Measurements from ENCODE around the gene CASK. TPM values are rescaled to one million over a fixed set of nuclear protein-coding genes. Genes with fewer than 3 reads are reported as not detected.

Gene CASK
- total RNA-seq, 1 donor from 2014 or later: 18.6 TPM

- no peak for DNase-seq (ENCODE audit: low spot score)
- Mint-ChIP-seq H3K9me3 (no peaks in the 10 kb centered on the region), H3K27me3 (ENCODE audit: low read depth) (no peaks in the 10 kb centered on the region), H3K4me1 (ENCODE audit: low read depth) (peaks cover 8% of the 10 kb centered on the region), H3K4me3 (ENCODE audit: low read depth) (no peak overlapping the region), H3K27ac (no peak overlapping the region), H3K36me3 (ENCODE audit: low read depth) (no peaks in the 10 kb centered on the region)
- intact Hi-C loops (cut with micrococcal nuclease): no loop called here
Observed at GRCh38 chrX:41591906-41592305, 331.4 kb downstream of the CASK start.

GRCh38 chrX:41590641-41591040 lies 332.7 kb downstream of the CASK start:
- no peaks in the 10 kb centered on the region for H3K9me3 Mint-ChIP-seq
- DNase-seq (ENCODE audit: low spot score): no peak
- no peaks in the 10 kb centered on the region for H3K36me3 Mint-ChIP-seq (ENCODE audit: low read depth)
- no peaks in the 10 kb centered on the region for H3K27me3 Mint-ChIP-seq (ENCODE audit: low read depth)
- H3K4me1 Mint-ChIP-seq (ENCODE audit: low read depth): no peaks in the 10 kb centered on the region
- intact Hi-C loops (cut with micrococcal nuclease): no loop called here
- no peak overlapping the region for H3K27ac Mint-ChIP-seq
- H3K4me3 Mint-ChIP-seq (ENCODE audit: low read depth): no peak overlapping the region

GRCh38 chrX:41589634-41590270 lies 333.6 kb downstream of the CASK start:
- H3K4me1 Mint-ChIP-seq (ENCODE audit: low read depth): no peaks in the 10 kb centered on the region
- H3K27me3 Mint-ChIP-seq (ENCODE audit: low read depth): no peaks in the 10 kb centered on the region
- H3K4me3 Mint-ChIP-seq (ENCODE audit: low read depth): no peak overlapping the region
- no peak overlapping the region for H3K27ac Mint-ChIP-seq
- peaks cover 4% of the 10 kb centered on the region for H3K36me3 Mint-ChIP-seq (ENCODE audit: low read depth)
- intact Hi-C loops (cut with micrococcal nuclease): no loop called here
- no peak for DNase-seq (ENCODE audit: low spot score)
- H3K9me3 Mint-ChIP-seq: no peaks in the 10 kb centered on the region

- Mint-ChIP-seq H3K27me3 (ENCODE audit: low read depth) (no peaks in the 10 kb centered on the region), H3K9me3 (no peaks in the 10 kb centered on the region), H3K4me1 (ENCODE audit: low read depth) (no peaks in the 10 kb centered on the region), H3K36me3 (ENCODE audit: low read depth) (peaks cover 6% of the 10 kb centered on the region), H3K27ac (no peak overlapping the region), H3K4me3 (ENCODE audit: low read depth) (no peak overlapping the region)
- DNase-seq (ENCODE audit: low spot score): no peak
- intact Hi-C loops (cut with micrococcal nuclease): no loop called here
Observed at GRCh38 chrX:41588271-41588670, 335.1 kb downstream of the CASK start.

GRCh38 chrX:41580423-41581064 lies 342.8 kb downstream of the CASK start:
- Mint-ChIP-seq H3K27me3 (ENCODE audit: low read depth) (no peaks in the 10 kb centered on the region), H3K36me3 (ENCODE audit: low read depth) (peaks cover 28% of the 10 kb centered on the region), H3K27ac (no peak overlapping the region), H3K9me3 (no peaks in the 10 kb centered on the region), H3K4me1 (ENCODE audit: low read depth) (no peaks in the 10 kb centered on the region), H3K4me3 (ENCODE audit: low read depth) (no peak overlapping the region)
- intact Hi-C loops (cut with micrococcal nuclease): no loop called here
- DNase-seq (ENCODE audit: low spot score): no peak

GRCh38 chrX:41563876-41564275 lies 359.5 kb downstream of the CASK start:
- Mint-ChIP-seq H3K4me1 (ENCODE audit: low read depth) (peaks cover 23% of the 10 kb centered on the region), H3K27ac (no peak overlapping the region), H3K4me3 (ENCODE audit: low read depth) (no peak overlapping the region), H3K27me3 (ENCODE audit: low read depth) (no peaks in the 10 kb centered on the region), H3K9me3 (no peaks in the 10 kb centered on the region), H3K36me3 (ENCODE audit: low read depth) (peaks cover 26% of the 10 kb centered on the region)
- no peak for DNase-seq (ENCODE audit: low spot score)
- intact Hi-C loops (cut with micrococcal nuclease): no loop called here

- peaks cover 38% of the 10 kb centered on the region for H3K4me1 Mint-ChIP-seq (ENCODE audit: low read depth)
- H3K4me3 Mint-ChIP-seq (ENCODE audit: low read depth): no peak overlapping the region
- no peaks in the 10 kb centered on the region for H3K27me3 Mint-ChIP-seq (ENCODE audit: low read depth)
- H3K9me3 Mint-ChIP-seq: no peaks in the 10 kb centered on the region
- peak; percentile 19 for DNase-seq (ENCODE audit: low spot score)
- peak overlapping the region; percentile 65 for H3K27ac Mint-ChIP-seq
- intact Hi-C loops (cut with micrococcal nuclease): loop anchor here (1.0 to 2.0 kb wide), 2 partner anchors 42 to 173 kb away; no protein-coding TSS in a partner anchor
- peaks cover 14% of the 10 kb centered on the region for H3K36me3 Mint-ChIP-seq (ENCODE audit: low read depth)
Observed at GRCh38 chrX:41561045-41561444, 362.3 kb downstream of the CASK start.

GRCh38 chrX:41559235-41560052 lies 363.9 kb downstream of the CASK start:
- DNase-seq (ENCODE audit: low spot score): no peak
- H3K4me1 Mint-ChIP-seq (ENCODE audit: low read depth): peaks cover 36% of the 10 kb centered on the region
- H3K4me3 Mint-ChIP-seq (ENCODE audit: low read depth): no peak overlapping the region
- H3K9me3 Mint-ChIP-seq: no peaks in the 10 kb centered on the region
- peaks cover 3% of the 10 kb centered on the region for H3K36me3 Mint-ChIP-seq (ENCODE audit: low read depth)
- peak overlapping the region; percentile 60 for H3K27ac Mint-ChIP-seq
- intact Hi-C loops (cut with micrococcal nuclease): loop anchor here (1.0 to 5.0 kb wide), 3 partner anchors 41 to 201 kb away; no protein-coding TSS in a partner anchor
- H3K27me3 Mint-ChIP-seq (ENCODE audit: low read depth): no peaks in the 10 kb centered on the region

GRCh38 chrX:41558531-41558930 lies 364.8 kb downstream of the CASK start:
- Mint-ChIP-seq H3K4me3 (ENCODE audit: low read depth) (no peak overlapping the region), H3K27me3 (ENCODE audit: low read depth) (no peaks in the 10 kb centered on the region), H3K27ac (no peak overlapping the region), H3K36me3 (ENCODE audit: low read depth) (peaks cover 6% of the 10 kb centered on the region), H3K9me3 (no peaks in the 10 kb centered on the region), H3K4me1 (ENCODE audit: low read depth) (peaks cover 33% of the 10 kb centered on the region)
- no peak for DNase-seq (ENCODE audit: low spot score)
- intact Hi-C loops (cut with micrococcal nuclease): loop anchor here (5.0 kb wide), 1 partner anchor 109 kb away; no protein-coding TSS in a partner anchor

- peak; percentile 8 for DNase-seq (ENCODE audit: low spot score)
- Mint-ChIP-seq H3K4me3 (ENCODE audit: low read depth) (peak overlapping the region; percentile 30), H3K27me3 (ENCODE audit: low read depth) (no peaks in the 10 kb centered on the region), H3K36me3 (ENCODE audit: low read depth) (peaks cover 9% of the 10 kb centered on the region), H3K4me1 (ENCODE audit: low read depth) (peaks cover 30% of the 10 kb centered on the region), H3K27ac (peak overlapping the region; percentile 30), H3K9me3 (no peaks in the 10 kb centered on the region)
- intact Hi-C loops (cut with micrococcal nuclease): loop anchor here (5.0 kb wide), 1 partner anchor 110 kb away; no protein-coding TSS in a partner anchor
Observed at GRCh38 chrX:41556958-41557357, 366.4 kb downstream of the CASK start.

- H3K36me3 Mint-ChIP-seq (ENCODE audit: low read depth): peaks cover 11% of the 10 kb centered on the region
- intact Hi-C loops (cut with micrococcal nuclease): no loop called here
- no peaks in the 10 kb centered on the region for H3K27me3 Mint-ChIP-seq (ENCODE audit: low read depth)
- H3K27ac Mint-ChIP-seq: no peak overlapping the region
- no peaks in the 10 kb centered on the region for H3K9me3 Mint-ChIP-seq
- H3K4me1 Mint-ChIP-seq (ENCODE audit: low read depth): peaks cover 13% of the 10 kb centered on the region
- no peak overlapping the region for H3K4me3 Mint-ChIP-seq (ENCODE audit: low read depth)
- no peak for DNase-seq (ENCODE audit: low spot score)
Observed at GRCh38 chrX:41553688-41554087, 369.7 kb downstream of the CASK start.

- Mint-ChIP-seq H3K27me3 (ENCODE audit: low read depth) (no peaks in the 10 kb centered on the region), H3K4me1 (ENCODE audit: low read depth) (no peaks in the 10 kb centered on the region), H3K4me3 (ENCODE audit: low read depth) (no peak overlapping the region), H3K36me3 (ENCODE audit: low read depth) (peaks cover 8% of the 10 kb centered on the region), H3K27ac (no peak overlapping the region), H3K9me3 (no peaks in the 10 kb centered on the region)
- intact Hi-C loops (cut with micrococcal nuclease): no loop called here
- no peak for DNase-seq (ENCODE audit: low spot score)
Observed at GRCh38 chrX:41548411-41548810, 374.9 kb downstream of the CASK start.

GRCh38 chrX:41543668-41544067 lies 379.7 kb downstream of the CASK start:
- Mint-ChIP-seq H3K27ac (no peak overlapping the region), H3K4me1 (ENCODE audit: low read depth) (peaks cover 5% of the 10 kb centered on the region), H3K4me3 (ENCODE audit: low read depth) (no peak overlapping the region), H3K9me3 (no peaks in the 10 kb centered on the region), H3K27me3 (ENCODE audit: low read depth) (no peaks in the 10 kb centered on the region), H3K36me3 (ENCODE audit: low read depth) (peaks cover 16% of the 10 kb centered on the region)
- no peak for DNase-seq (ENCODE audit: low spot score)
- intact Hi-C loops (cut with micrococcal nuclease): no loop called here
